GM12873 (cell line): Measurements from ENCODE around the gene STAT2.

Experiments used
- CTCF ChIP-seq: IDR thresholded peaks from 2 replicates; pipeline ENCODE4 v1.5.1; 2012; ENCODE audit warnings: low read depth, mild to moderate bottlenecking, moderate library complexity, low read length, control low read depth; ENCODE audit not compliant: insufficient read depth; ENCODE audit errors: missing control alignments

The STAT2 gene

GRCh38 chr12:56321027-56321426 lies 38.9 kb downstream of the STAT2 start:
- TF ChIP-seq CTCF: no peak

- TF ChIP-seq CTCF: peak; percentile 8
Measured at GRCh38 chr12:56317675-56318074, 42.2 kb downstream of the STAT2 start.

- TF ChIP-seq CTCF: no peak
Measured at GRCh38 chr12:56315622-56316473, 44.1 kb downstream of the STAT2 start, which contains the start of gene CNPY2. CNPY2 (minus strand) TSS chr12:56315988; CDS start chr12:56315217, 771 bp downstream.

- no peak for TF ChIP-seq CTCF
Measured at GRCh38 chr12:56315249-56315621, 44.7 kb downstream of the STAT2 start.

- TF ChIP-seq CTCF: no peak
Measured at GRCh38 chr12:56311003-56311402, 48.9 kb downstream of the STAT2 start.

GRCh38 chr12:56308714-56309113 lies 51.2 kb downstream of the STAT2 start:
- TF ChIP-seq CTCF: no peak

- no peak for TF ChIP-seq CTCF
Measured at GRCh38 chr12:56307221-56307965, 52.5 kb downstream of the STAT2 start.
